HG03175 (cell line): ENCODE data around the gene PTPDC1.

ENCODE experiments used
- ATAC-seq: cut with Tn5 transposase; IDR thresholded peaks from one replicate; pipeline ENCODE4 v1.9.1; 2021; ENCODE audit warnings: mild to moderate bottlenecking, moderate library complexity; ENCODE audit not compliant: unreplicated experiment

PTPDC1 gene

GRCh38 chr9:94084314-94084713 is at the start of gene PTPDC1:
PTPDC1 (plus strand) TSS chr9:94084464; CDS start chr9:94084531, 67 bp downstream.
- ATAC-seq: no peak

GRCh38 chr9:94034511-94034910 is 49.8 kb upstream of the PTPDC1 start:
- ATAC-seq: no peak

- ATAC-seq: no peak
Observed at GRCh38 chr9:94039786-94040185, 44.5 kb upstream of the PTPDC1 start.

DNA sequence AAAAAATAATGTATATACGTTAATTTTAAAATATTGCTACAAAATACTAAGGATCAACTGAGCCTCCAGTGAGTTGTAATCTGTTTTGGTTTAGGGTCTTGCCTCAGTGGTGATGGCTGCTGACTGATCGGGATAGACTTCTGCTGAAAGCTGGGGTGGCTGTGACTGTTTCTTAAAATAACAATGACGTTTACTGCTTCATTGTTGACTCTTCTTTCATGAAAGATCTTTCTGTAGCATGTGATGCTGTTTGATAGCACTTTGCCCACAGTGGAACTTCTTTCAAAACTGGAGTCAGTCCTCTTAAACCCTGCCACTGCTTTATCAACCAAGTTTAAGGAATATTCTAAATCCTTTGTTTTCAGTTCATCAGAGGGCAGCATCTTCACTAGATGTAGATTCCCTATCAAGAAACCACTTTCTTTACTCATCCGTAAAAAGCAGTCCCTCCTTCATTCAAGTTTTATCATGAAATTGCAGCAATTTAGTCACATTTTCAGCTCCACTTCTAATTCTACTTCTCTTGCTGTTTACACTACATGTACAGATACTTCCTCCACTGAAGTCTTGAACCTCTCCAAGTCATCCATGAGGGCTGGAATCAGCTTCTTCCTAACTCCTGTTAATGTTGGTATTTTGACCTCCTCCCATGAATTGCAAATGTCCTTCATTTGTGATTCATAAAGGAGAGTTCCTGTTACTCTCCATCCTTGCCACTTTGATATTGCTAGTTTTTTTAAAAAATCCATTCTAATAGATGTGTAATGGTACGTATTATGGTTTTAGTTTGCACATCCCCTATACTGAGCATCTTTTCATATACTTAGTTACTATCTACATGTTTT is 41.5 kb upstream of the PTPDC1 start:
- ATAC-seq: no peak

GRCh38 chr9:94054716-94055115 is 29.5 kb upstream of the PTPDC1 start:
- ATAC-seq: no peak

- no peak for ATAC-seq
Observed at GRCh38 chr9:94056442-94056974, 27.8 kb upstream of the PTPDC1 start.

- no peak for ATAC-seq
Observed at GRCh38 chr9:94057918-94058317, 26.3 kb upstream of the PTPDC1 start.

DNA sequence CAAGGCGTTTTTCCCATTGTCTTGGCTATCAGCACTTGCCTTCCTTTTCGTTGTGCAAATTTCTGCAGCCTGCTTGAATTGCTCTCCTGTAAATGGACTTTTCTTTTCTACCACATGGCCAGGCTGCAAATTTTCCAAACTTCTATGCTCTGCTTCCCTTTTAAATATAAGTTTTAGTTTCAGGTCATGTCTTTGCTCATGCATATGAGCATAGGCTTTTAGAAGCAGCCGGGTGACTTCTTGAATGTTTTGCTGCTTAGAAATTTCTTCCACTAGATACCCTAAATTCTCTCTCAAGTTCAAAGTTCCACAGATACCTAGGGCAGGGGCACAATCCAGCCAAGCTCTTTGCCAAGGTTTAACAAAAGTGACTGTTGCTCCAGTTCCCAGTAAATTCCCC is 22.4 kb upstream of the PTPDC1 start:
- no peak for ATAC-seq

GRCh38 chr9:94065535-94065961 is 18.7 kb upstream of the PTPDC1 start:
- ATAC-seq: no peak

DNA sequence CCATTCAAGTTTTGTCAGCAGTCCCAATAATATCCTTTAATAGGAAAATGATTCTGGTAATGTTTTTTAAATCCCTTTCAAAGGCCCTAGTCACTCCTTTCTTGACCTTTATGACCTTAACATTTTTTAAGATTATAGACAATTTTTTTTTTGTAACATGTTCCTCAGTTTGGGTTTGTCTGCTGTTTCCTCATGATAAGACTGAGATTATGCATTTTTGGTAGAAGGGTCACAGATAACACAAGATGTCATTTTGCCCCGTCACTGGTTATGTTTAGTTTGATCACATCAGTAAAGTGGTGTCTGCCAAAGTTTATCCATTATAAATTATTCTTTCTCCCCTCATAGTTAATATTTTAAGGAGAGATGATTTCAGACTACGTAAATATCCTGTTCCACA is 16.0 kb upstream of the PTPDC1 start:
- ATAC-seq: no peak

GRCh38 chr9:94076557-94076956 is 7.7 kb upstream of the PTPDC1 start:
- ATAC-seq: no peak

GRCh38 chr9:94078086-94078485 is 6.2 kb upstream of the PTPDC1 start:
- no peak for ATAC-seq

- no peak for ATAC-seq
Observed at GRCh38 chr9:94079236-94079635, 5.0 kb upstream of the PTPDC1 start.

DNA sequence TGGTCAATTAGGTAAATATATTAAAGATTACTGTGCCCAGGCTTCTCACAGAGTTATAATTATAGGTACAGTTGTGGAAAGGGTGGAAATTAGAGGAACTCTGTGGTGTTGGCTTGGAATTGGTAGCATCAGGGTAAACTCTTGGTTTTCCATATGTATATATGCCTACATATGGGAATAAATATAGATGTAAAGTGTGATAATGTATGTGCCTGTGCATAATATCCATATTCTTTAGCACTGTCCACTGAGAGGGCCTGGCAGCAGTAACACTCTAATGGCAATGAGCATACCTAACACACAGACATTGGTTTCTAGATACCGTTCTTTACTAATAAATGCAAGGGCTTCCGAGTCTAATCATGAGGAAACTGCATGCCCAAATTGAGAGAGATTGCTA is 4.0 kb upstream of the PTPDC1 start:
- ATAC-seq: no peak

GRCh38 chr9:94081435-94081834 is 2.8 kb upstream of the PTPDC1 start:
- ATAC-seq: no peak

DNA sequence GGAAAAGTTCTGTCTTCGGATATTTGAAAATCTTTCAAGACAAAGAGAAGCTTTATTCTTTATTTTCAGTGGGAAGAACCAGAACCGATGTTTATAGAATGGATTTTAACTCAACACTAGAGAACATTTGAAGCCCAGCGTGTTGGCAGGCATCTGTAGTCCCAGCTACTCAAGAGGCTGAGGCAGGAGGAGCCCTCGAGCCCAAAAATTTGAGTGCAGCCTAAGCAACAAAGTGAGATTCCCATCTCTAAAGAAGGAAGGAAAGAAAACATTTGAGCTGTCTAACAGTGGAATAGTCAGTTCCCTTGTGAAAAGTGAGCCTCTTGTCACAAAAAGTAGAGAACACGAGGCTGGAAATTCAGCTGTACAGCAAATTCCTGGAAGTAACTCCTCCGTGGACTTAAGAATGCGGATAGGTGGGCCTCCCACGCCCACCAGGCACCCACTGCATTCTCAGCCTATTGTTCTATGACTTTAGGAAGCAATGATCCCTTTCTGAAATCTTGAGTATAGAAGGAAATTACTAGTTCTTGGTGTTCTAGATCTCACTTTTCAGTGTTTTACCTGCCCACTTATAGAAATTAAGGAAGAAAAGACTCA is 2.3 kb upstream of the PTPDC1 start:
- ATAC-seq: no peak

DNA sequence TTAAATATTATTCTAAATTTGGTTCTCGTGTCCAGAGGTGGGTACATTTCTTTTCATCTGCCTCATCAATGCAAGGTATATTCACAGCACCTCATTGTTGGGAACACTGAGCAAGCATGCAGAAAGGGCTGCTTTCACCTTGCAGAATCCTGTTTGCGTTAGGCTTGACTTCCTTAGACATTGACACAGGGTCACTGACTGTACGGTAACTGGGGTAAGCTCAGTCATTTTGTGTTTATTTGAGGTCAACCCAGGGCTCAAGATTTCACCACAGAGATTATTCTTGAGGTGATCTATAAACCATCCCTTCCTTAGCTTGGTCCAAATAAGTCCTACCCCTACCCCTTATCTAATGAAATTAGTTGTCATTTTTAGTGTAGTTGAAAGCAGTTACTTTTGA is 1.7 kb upstream of the PTPDC1 start:
- no peak for ATAC-seq

DNA sequence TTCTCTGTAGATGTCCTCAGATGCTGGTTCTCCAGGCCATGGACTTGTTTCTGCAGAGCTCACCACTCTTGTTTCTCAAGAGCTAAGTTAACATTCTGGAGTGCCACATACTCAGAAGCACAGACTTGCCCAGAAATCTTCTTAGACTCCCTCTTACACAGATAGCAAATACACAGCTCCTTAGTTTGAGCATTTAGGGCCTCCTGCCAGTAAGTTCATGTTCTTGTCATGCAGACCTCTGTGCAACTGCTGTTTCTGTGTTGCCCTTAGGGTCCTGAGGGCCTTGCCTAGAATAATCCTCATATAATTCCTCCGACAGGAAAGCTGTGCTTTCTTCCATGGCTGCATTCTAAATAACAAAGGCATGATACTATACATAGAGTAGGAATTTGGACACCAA is 1.3 kb upstream of the PTPDC1 start:
- ATAC-seq: no peak

DNA sequence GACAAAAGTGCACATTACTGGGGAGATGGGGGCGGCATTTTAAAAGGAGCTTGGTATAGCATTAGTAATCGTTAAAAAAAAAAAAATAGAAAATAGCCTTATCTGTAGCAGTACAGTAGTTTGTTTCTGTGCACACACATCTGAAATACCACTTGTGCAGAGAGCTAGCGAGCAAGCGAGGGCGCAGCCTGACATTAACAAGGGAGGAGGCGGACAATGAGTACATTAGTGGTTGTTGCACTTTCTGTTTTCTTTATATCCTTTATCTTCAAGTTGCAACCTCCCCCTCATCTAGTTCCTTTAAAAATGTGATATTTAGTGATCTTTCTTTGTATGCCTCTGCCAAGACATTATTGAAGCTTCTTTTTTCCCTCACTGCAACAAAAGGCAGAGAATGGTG is 880 bp upstream of the PTPDC1 start:
- no peak for ATAC-seq

- no peak for ATAC-seq
Observed at GRCh38 chr9:94085062-94085639, 887 bp downstream of the PTPDC1 start.

DNA sequence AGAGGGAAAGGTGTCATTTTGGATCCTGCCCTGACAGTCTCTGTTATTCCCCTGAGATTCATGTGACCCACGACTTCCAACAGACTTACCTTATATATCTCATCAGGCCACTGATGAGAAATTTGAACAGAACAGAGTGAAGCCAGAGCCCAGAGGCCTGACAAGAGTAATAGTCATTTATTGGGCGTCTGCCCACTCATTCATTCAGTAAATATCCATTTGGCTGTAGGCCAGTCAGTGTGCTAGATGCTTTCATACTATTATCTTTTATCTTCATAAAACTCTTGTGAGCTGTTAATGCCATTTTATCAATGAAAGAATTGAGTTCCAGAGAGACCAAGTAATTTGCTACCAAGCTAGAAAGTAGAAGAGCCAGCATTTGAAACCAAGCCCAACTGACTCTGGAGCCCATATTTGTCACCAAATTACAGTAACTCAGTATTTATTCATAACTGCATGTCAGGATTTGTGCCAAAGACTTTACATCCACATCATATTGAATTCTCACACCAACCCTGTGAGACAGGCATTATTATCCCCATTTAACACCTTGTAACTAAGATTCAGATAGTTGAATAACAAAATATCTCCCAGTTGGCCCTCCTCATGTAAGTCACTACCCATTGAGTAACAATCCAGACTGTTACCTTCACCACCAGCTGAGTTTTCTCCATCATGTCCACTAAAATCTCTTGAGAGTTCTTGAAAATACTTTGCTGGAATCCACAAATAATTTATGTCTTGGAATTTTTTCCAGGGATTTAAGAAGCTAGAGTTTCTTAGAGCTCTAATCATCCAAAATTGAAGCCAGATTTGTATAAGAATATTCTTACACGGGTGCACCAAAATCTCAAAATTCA is 2.5 kb downstream of the PTPDC1 start:
- ATAC-seq: no peak
